SKM-1 treated with dmso at 0.1 percent for 144 hours (cell line): ENCODE results near the gene PCDHB13.

ENCODE experiments used
- DNase-seq: peaks from one replicate; lab custom pipeline; 2025; ENCODE audit not compliant: unreplicated experiment; lab: John Stamatoyannopoulos, UW

The PCDHB13 gene

GRCh38 chr5:141260458-141261237 is 46.9 kb downstream of the PCDHB13 start:
- DNase-seq: no peak

GRCh38 chr5:141261238-141261546 is 47.5 kb downstream of the PCDHB13 start:
- DNase-seq: no peak
